ENCODE results near the gene TPM1.

- TF ChIP-seq POLR2A (IDR thresholded peaks at IDR 0.05) (no peak), CTCF (IDR thresholded peaks at IDR 0.05) (no peak)
These were observed 38.3 kb upstream of the TPM1 start for GRCh38 chr15:63004211-63004610.
